Peyer's patch (tissue), 4 donors: ENCODE results near the gene ATG7.

Experiments used
- POLR2A ChIP-seq, 2 donors: fragments of 450-650 bp; IDR thresholded peaks; one replicate each; pipeline ENCODE4 v1.5.1; 2017; ENCODE audit warnings: antibody characterized with exemption in 2 of 2, mild to moderate bottlenecking in 2 of 2, moderate library complexity in 2 of 2
- TF ChIP-seq, protein P1 (sequence below), 6 experiments: fragments of 450-650 bp in 4 of 6; fragments of 200-600 bp in 2 of 6; sonication (generic) in 1 of 6; IDR thresholded peaks; one replicate each; pipeline ENCODE4 v1.5.1; 2017 to 2019; ENCODE audit warnings: antibody characterized with exemption in 6 of 6, mild to moderate bottlenecking in 3 of 6, moderate library complexity in 1 of 6

DNA sequence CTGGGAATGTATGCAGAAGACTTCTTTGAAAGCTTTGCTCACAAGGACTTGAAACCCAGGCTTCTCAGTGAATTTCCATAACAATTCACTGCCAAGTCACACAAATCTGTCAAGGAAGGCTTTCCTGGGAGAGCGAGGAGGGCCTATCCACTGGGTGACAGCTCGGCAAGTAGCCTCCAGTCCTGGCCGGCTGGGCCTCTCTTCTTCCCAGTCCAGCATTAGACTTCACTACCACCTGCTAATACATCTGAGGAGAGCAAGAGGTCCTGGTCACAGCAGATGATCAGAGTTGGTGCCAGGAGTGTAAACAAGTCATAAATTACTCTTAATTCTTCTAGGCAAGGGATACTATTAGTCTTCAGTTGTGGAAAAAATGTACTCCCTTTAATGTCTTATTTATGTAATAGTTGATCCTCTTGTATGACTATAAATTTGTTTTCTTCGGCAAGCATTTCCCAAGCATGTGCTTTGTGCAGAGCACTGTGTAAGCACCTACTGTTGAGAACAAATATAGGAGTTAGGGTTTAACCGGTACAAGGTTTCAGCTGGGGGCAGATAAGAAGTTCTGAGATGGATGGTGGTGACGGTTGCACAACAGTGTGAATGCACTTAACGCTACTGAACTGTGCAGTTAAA lies 208.6 kb downstream of the ATG7 start:
- TF ChIP-seq, protein P1, sequence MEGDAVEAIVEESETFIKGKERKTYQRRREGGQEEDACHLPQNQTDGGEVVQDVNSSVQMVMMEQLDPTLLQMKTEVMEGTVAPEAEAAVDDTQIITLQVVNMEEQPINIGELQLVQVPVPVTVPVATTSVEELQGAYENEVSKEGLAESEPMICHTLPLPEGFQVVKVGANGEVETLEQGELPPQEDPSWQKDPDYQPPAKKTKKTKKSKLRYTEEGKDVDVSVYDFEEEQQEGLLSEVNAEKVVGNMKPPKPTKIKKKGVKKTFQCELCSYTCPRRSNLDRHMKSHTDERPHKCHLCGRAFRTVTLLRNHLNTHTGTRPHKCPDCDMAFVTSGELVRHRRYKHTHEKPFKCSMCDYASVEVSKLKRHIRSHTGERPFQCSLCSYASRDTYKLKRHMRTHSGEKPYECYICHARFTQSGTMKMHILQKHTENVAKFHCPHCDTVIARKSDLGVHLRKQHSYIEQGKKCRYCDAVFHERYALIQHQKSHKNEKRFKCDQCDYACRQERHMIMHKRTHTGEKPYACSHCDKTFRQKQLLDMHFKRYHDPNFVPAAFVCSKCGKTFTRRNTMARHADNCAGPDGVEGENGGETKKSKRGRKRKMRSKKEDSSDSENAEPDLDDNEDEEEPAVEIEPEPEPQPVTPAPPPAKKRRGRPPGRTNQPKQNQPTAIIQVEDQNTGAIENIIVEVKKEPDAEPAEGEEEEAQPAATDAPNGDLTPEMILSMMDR (IDR thresholded peaks at IDR 0.05), result no peak
- TF ChIP-seq POLR2A (IDR thresholded peaks at IDR 0.05), result no peak
